Aorta (tissue), 5 donors: ENCODE results near the gene NSFL1C. TPM values are rescaled to one million over a fixed set of nuclear protein-coding genes. Genes with fewer than 3 reads are reported as not detected.

ENCODE experiments used
- ATAC-seq: fragments of 200-7000 bp; cut with Tn5 transposase; one replicate; pipeline ENCODE4 v1.9.1; 2022; ENCODE audit warnings: moderate library complexity; ENCODE audit not compliant: low FRiP score
- DNase-seq, 2 donors: peaks; one replicate each; pipeline ENCODE4 v3.0.0-alpha.2; 2020
- H3K27ac ChIP-seq, 2 donors: one replicate each; pipeline ENCODE4 v1.5.1; 2013; ENCODE audit warnings: low read length in 2 of 2, mild to moderate bottlenecking in 2 of 2, moderate library complexity in 2 of 2, control low read depth in 1 of 2, inconsistent platforms in 1 of 2, low read depth in 1 of 2
- H3K27me3 ChIP-seq, 2 donors: one replicate each; pipeline ENCODE4 v1.6.1; 2013; ENCODE audit warnings: control low read depth in 1 of 2, low read length in 1 of 2, mild to moderate bottlenecking in 1 of 2, moderate library complexity in 1 of 2; ENCODE audit not compliant: insufficient read depth in 2 of 2, control insufficient read depth in 1 of 2
- H3K36me3 ChIP-seq, 2 donors: one replicate each; pipeline ENCODE4 v1.6.1; 2013; ENCODE audit warnings: control low read depth in 1 of 2, low read length in 1 of 2, mild to moderate bottlenecking in 1 of 2; ENCODE audit not compliant: insufficient read depth in 2 of 2, control insufficient read depth in 1 of 2
- H3K4me1 ChIP-seq, 2 donors: one replicate each; pipeline ENCODE4 v1.6.1; 2013; ENCODE audit warnings: low read length in 2 of 2, control low read depth in 1 of 2, mild to moderate bottlenecking in 1 of 2, moderate library complexity in 1 of 2; ENCODE audit not compliant: insufficient read depth in 2 of 2, control insufficient read depth in 1 of 2
- H3K4me3 ChIP-seq, 2 donors: one replicate each; pipeline ENCODE4 v1.5.1; 2013; ENCODE audit warnings: low read length in 2 of 2, control low read depth in 1 of 2, mild to moderate bottlenecking in 1 of 2
- H3K9me3 ChIP-seq: one replicate; pipeline ENCODE4 v1.6.1; 2013; ENCODE audit warnings: mild to moderate bottlenecking, low read length; ENCODE audit not compliant: control insufficient read depth
- WGBS, 2 donors: extraction: QIAGEN DNeasy Blood & Tissue Kit; methylation state at CpG; one replicate each; pipeline ENCODE4 v1.1.7; 2013; 5-methylcytosine and 5-hydroxymethylcytosine counted together
- intact Hi-C, 2 donors: fragments of 100-400 bp; cut with DNase I; formaldehyde crosslinking; loops; one replicate each; pipeline versions ENCODE4 v1.14.2 to v1.15.0; 2022
- polyA plus RNA-seq, 2 donors: library from polyadenylated mRNA; stranded (reverse); fragments of 200-250 nt; gene quantifications; one replicate each; pipeline ENCODE4 v1.2.3, GENCODE V29; 2013
- total RNA-seq, 2 donors: library from RNA; stranded (reverse); fragmentation: NEBNext Ultra II Directional; extraction: Animal tissue kit (Norgen Biotek cat#: 25700); gene quantifications; one replicate each; pipeline ENCODE4 v1.2.1, GENCODE V29; 2021
- donor health status: healthy with polysubstance abuse.
- donor health status: Bipolar disorder and iron deficiency.
- donor health status: DM: no; HTN: no; CAD: no.
- donor health status: DM: no; HTN: no; CAD: no.
- donor health status: DM: yes; HTN: yes; CAD: no.

Gene NSFL1C
- total and polyA plus RNA-seq, 4 donors = 35.6 to 71.3 (median 60.5) TPM

DNA sequence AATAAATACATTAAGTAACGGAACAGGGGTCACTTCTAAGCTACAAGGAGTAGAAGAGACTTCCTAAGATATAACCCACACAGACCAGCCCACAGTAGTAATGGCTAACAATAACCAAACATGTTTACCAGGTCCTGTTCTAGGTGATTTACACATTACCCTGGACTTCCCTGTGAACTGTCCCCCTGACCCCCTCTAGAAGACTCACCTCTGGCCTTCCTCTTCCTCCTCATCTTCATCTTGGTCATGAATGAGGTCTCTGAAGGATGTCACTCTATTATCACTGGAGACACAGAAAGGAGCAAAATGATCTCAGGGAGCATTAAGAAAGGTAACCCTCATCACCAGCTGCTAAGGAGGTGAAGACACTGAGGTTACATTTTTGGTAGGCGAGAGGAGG, 8.7 kb downstream of the NSFL1C start:
- Histone ChIP-seq H3K36me3 (peaks cover 5 to 21% of the 10 kb centered on the region in 2 donors), H3K9me3 (no peaks in the 10 kb centered on the region), H3K27ac (no peak overlapping the region), H3K27me3 (no peaks in the 10 kb centered on the region), H3K4me1 (no peaks in the 10 kb centered on the region), H3K4me3 (no peak overlapping the region)
- intact Hi-C loops = no loop called here
- 94 to 100% methylated on average over 2 of the region's 2 CpGs for WGBS, 2 donors
- DNase-seq = no peak
- ATAC-seq = no peak

DNA sequence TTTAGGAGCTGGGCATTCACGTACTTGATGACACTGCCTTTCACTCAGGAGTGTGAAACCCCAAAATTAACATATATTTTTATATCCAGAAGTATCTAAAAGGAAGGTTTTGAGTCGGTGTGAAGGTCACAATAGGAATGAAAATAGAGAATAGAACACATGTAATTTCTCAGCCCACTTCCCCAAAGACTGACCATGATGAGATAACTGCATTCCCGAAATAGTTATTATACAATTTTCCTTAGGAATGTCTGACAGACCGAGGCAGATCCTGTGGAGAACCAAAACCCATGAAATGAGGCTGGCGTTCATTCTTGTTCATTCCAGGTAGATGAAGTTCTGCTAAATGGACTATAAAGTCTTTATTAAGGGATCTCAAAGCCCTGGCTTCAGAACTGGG, 10.3 kb downstream of the NSFL1C start:
- H3K4me1 ChIP-seq = no peaks in the 10 kb centered on the region
- 23 to 34% methylated on average over 5 of the region's 5 CpGs for WGBS, 2 donors
- no peak overlapping the region for H3K4me3 ChIP-seq
- intact Hi-C loops = no loop called here
- H3K27me3 ChIP-seq = no peaks in the 10 kb centered on the region
- peaks cover 12 to 34% of the 10 kb centered on the region in 2 donors for H3K36me3 ChIP-seq
- ATAC-seq = no peak
- no peak for DNase-seq
- H3K27ac ChIP-seq = no peak overlapping the region
- no peaks in the 10 kb centered on the region for H3K9me3 ChIP-seq

- no peak overlapping the region for H3K4me3 ChIP-seq
- H3K27me3 ChIP-seq = no peaks in the 10 kb centered on the region
- ATAC-seq (no peak), DNase-seq (no peak)
- intact Hi-C loops = no loop called here
- H3K4me1 ChIP-seq = no peaks in the 10 kb centered on the region
- H3K27ac ChIP-seq = no peak overlapping the region
- no peaks in the 10 kb centered on the region for H3K9me3 ChIP-seq
- H3K36me3 ChIP-seq = peaks cover 24 to 46% of the 10 kb centered on the region in 2 donors
These were observed 15.6 kb downstream of the NSFL1C start for GRCh38 chr20:1450926-1451491.

- no peak for ATAC-seq
- Histone ChIP-seq H3K9me3 (no peaks in the 10 kb centered on the region), H3K36me3 (peaks cover 28 to 44% of the 10 kb centered on the region in 2 donors), H3K27me3 (no peaks in the 10 kb centered on the region), H3K4me1 (no peaks in the 10 kb centered on the region), H3K4me3 (no peak overlapping the region), H3K27ac (no peak overlapping the region)
- no peak for DNase-seq
- intact Hi-C loops = no loop called here
- WGBS, 2 donors = 90% methylated on average over 6 of the region's 6 CpGs
These were observed 17.3 kb downstream of the NSFL1C start for GRCh38 chr20:1449370-1449769.

DNA sequence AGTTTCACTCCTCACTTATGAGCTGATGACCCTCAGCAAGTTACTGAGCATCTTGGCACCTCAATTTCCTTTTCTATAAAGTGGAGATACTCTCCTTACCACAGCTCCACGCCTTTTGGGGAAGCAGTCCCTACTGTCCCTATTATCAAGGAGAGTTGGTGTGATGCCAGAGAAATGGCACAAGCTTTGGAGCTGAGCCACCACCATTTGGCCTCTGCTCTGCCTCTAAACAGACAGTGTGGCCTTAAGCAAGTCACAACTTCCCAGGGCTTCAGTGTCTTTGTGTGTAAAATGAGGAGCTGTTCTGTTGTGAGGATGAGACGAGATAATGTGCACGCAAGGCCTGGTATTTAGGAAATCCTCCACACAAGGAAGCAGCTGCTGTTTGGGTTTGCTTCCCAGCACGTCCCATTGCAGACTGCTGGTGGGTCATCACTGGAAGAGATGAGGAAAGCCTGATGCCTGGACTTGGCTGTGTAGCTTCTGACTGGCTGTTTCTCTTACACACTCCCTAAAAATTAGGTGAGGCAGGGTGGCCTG, 18.5 kb downstream of the NSFL1C start:
- WGBS, 2 donors = 90% methylated on average over 4 of the region's 4 CpGs
- no peak for DNase-seq
- H3K27ac ChIP-seq = no peak overlapping the region
- no peak for ATAC-seq
- H3K27me3 ChIP-seq = no peaks in the 10 kb centered on the region
- intact Hi-C loops = no loop called here
- H3K9me3 ChIP-seq = no peaks in the 10 kb centered on the region
- peaks cover 27 to 44% of the 10 kb centered on the region in 2 donors for H3K36me3 ChIP-seq
- no peak overlapping the region for H3K4me3 ChIP-seq
- H3K4me1 ChIP-seq = no peaks in the 10 kb centered on the region

GRCh38 chr20:1446536-1446935, 20.1 kb downstream of the NSFL1C start:
- 96 to 100% methylated on average over 1 of the region's 1 CpG for WGBS, 2 donors
- Histone ChIP-seq H3K4me1 (no peaks in the 10 kb centered on the region), H3K27me3 (no peaks in the 10 kb centered on the region), H3K27ac (no peak overlapping the region), H3K36me3 (peaks cover 23 to 40% of the 10 kb centered on the region in 2 donors), H3K9me3 (no peaks in the 10 kb centered on the region), H3K4me3 (no peak overlapping the region)
- DNase-seq = no peak
- no peak for ATAC-seq
- intact Hi-C loops = no loop called here

DNA sequence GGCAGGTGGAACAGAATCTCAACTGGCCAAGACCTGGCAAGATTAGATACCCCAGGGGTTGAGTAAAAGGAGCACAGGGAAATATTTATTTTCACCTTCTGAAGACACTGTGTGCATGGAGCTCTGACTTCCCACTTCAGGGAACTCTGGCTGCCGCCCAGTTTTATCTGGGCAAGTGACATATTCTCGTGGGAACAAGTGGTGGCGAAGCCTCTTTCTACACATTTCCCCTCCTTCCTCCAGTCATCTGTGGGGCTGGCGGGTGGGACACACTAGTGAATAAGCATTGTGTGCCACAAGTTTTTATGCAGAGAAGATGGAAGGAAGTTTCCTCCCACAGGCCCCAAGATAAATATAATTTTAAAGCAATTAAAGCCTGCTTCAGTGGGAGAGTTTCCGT, 23.6 kb downstream of the NSFL1C start:
- Histone ChIP-seq H3K9me3 (no peaks in the 10 kb centered on the region), H3K4me3 (no peak overlapping the region), H3K4me1 (no peaks in the 10 kb centered on the region), H3K27ac (no peak overlapping the region), H3K27me3 (no peaks in the 10 kb centered on the region), H3K36me3 (peaks cover 12 to 27% of the 10 kb centered on the region in 2 donors)
- ATAC-seq (no peak), DNase-seq (no peak)
- intact Hi-C loops = no loop called here
- WGBS, 2 donors = 61 to 63% methylated on average over 5 of the region's 5 CpGs

- no peak overlapping the region for H3K27ac ChIP-seq
- H3K27me3 ChIP-seq = no peaks in the 10 kb centered on the region
- H3K9me3 ChIP-seq = no peaks in the 10 kb centered on the region
- WGBS, 2 donors = 79% methylated on average over 2 of the region's 2 CpGs
- intact Hi-C loops = no loop called here
- H3K4me3 ChIP-seq = no peak overlapping the region
- H3K36me3 ChIP-seq = peaks cover 8 to 26% of the 10 kb centered on the region in 2 donors
- ATAC-seq = no peak
- no peak for DNase-seq
- H3K4me1 ChIP-seq = no peaks in the 10 kb centered on the region
These were observed 24.3 kb downstream of the NSFL1C start for GRCh38 chr20:1442304-1442703.

GRCh38 chr20:1441133-1441532, 25.5 kb downstream of the NSFL1C start:
- no peak overlapping the region for H3K4me3 ChIP-seq
- ATAC-seq (no peak), DNase-seq (no peak)
- H3K27me3 ChIP-seq = no peaks in the 10 kb centered on the region
- no peak overlapping the region for H3K27ac ChIP-seq
- no peaks in the 10 kb centered on the region for H3K9me3 ChIP-seq
- peaks cover 6 to 24% of the 10 kb centered on the region in 2 donors for H3K36me3 ChIP-seq
- intact Hi-C loops = no loop called here
- no peaks in the 10 kb centered on the region for H3K4me1 ChIP-seq
- WGBS, 2 donors = 72 to 74% methylated on average over 3 of the region's 3 CpGs
